SH-SY5Y (cell line): ENCODE data around the gene LRRC4C.

Experiments
- GATA2 ChIP-seq: IDR thresholded peaks from 2 replicates; pipeline ENCODE4 v1.6.1; 2011; ENCODE audit warnings: mild to moderate bottlenecking, low read depth, low read length
- GATA3 ChIP-seq: IDR thresholded peaks from 2 replicates; pipeline ENCODE4 v1.6.1; 2011; ENCODE audit warnings: low read depth, mild to moderate bottlenecking, low read length, moderate library complexity

DNA sequence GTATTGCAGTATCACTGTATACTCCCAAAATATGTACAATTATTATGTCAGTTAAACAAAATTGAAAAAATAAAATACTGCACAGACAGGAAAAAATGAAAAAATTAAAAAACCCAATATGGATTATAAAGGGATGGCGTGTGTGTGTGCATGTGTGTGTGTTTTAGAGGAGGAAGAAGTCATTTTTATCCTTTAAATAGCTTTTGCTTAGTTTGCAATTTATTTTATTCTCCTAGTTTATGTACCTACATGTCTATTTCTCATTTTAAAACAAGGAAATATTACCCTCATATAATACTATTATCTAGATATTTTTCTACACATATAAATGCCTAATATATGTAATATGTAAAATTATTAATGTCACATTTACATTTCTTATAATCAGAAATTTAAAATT, 1144.3 kb downstream of the LRRC4C start:
- TF ChIP-seq GATA2 (no peak), GATA3 (no peak)
